Adrenal gland (tissue), 5 donors: ENCODE data around the gene SYT8.

Experiments used
- POLR2A ChIP-seq, 2 donors: fragments of 450-650 bp; IDR thresholded peaks; one replicate each; pipeline ENCODE4 v1.6.1; 2017; ENCODE audit warnings: antibody characterized with exemption in 2 of 2, mild to moderate bottlenecking in 2 of 2, moderate library complexity in 1 of 2
- TF ChIP-seq, protein P1 (sequence below), 6 experiments: fragments of 450-650 bp in 4 of 6; fragments of 200-600 bp in 2 of 6; sonication (generic) in 1 of 6; IDR thresholded peaks; 1 replicate in 5 of 6; 2 replicates in 1 of 6; pipeline versions ENCODE4 v1.5.1 to v1.8.0; 2016 to 2021; ENCODE audit warnings: antibody characterized with exemption in 6 of 6, mild to moderate bottlenecking in 2 of 6, moderate library complexity in 1 of 6
- donor health status: DM: no; HTN: no; CAD: no.

- TF ChIP-seq, protein P1, sequence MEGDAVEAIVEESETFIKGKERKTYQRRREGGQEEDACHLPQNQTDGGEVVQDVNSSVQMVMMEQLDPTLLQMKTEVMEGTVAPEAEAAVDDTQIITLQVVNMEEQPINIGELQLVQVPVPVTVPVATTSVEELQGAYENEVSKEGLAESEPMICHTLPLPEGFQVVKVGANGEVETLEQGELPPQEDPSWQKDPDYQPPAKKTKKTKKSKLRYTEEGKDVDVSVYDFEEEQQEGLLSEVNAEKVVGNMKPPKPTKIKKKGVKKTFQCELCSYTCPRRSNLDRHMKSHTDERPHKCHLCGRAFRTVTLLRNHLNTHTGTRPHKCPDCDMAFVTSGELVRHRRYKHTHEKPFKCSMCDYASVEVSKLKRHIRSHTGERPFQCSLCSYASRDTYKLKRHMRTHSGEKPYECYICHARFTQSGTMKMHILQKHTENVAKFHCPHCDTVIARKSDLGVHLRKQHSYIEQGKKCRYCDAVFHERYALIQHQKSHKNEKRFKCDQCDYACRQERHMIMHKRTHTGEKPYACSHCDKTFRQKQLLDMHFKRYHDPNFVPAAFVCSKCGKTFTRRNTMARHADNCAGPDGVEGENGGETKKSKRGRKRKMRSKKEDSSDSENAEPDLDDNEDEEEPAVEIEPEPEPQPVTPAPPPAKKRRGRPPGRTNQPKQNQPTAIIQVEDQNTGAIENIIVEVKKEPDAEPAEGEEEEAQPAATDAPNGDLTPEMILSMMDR (IDR thresholded peaks at IDR 0.05): no peak
- TF ChIP-seq POLR2A (IDR thresholded peaks at IDR 0.05): no peak
Observed at GRCh38 chr11:1878137-1879031, 43.6 kb downstream of the SYT8 start.
